Endothelial cell of umbilical vein (primary cell): ENCODE results near the gene KCNMA1. TPM values are rescaled to one million over a fixed set of nuclear protein-coding genes. Genes with fewer than 3 reads are reported as not detected.

Experiments
- BruUV-seq: library from RNA; stranded (reverse); fragments of 400-500 nt; replicated peaks from 2 replicates; lab custom pipeline; 2021; lab: Mats Ljungman, UMichigan
- CTCF ChIA-PET: fragments of 300-600, 350-600 bp; sonication (Branson Sonifier 250); formaldehyde crosslinking; loops from one replicate; lab custom pipeline; 2021; ENCODE audit warnings: antibody characterized with exemption, inconsistent platforms; lab: Charles Lee
- POLR2A ChIA-PET: fragments of 300-600, 350-600 bp; sonication (Branson Sonifier 250); formaldehyde crosslinking; loops from one replicate; lab custom pipeline; 2021; ENCODE audit warnings: antibody characterized with exemption, inconsistent platforms; lab: Charles Lee
- DNase-seq: peaks from one replicate; pipeline ENCODE4 v3.0.0-alpha.2; 2011; ENCODE audit warnings: low read depth, low spot score
- FAIRE-seq: peaks from 2 replicates; lab custom pipeline; 2011; peaks lifted over from hg19 to GRCh38; lab: Jason Lieb, UNC
- H2AFZ ChIP-seq: 2 replicates; pipeline ENCODE4 v1.6.0; 2012; ENCODE audit warnings: low read depth, low read length, control low read depth, inconsistent platforms
- H3K27ac ChIP-seq: 2 replicates; pipeline ENCODE4 v1.5.1; 2011; ENCODE audit warnings: low read depth, mild to moderate bottlenecking, control low read depth, low read length, moderate library complexity; ENCODE audit not compliant: insufficient read depth
- H3K27me3 ChIP-seq, 2 experiments: 2 replicates each; pipeline versions ENCODE4 v1.6.0 to v1.6.1; 2011; ENCODE audit warnings: low read length in 2 of 2, mixed read lengths in 1 of 2; ENCODE audit not compliant: control insufficient read depth in 2 of 2, insufficient read depth in 2 of 2
- H3K36me3 ChIP-seq, 2 experiments: 2 replicates in 1 of 2; 3 replicates in 1 of 2; pipeline ENCODE4 v1.5.1; 2011; ENCODE audit warnings: low read length in 2 of 2, mild to moderate bottlenecking in 1 of 2, moderate library complexity in 1 of 2; ENCODE audit not compliant: control insufficient read depth in 2 of 2, insufficient read depth in 2 of 2; ENCODE audit errors: extremely low read depth in 1 of 2
- H3K4me1 ChIP-seq: 3 replicates; pipeline ENCODE4 v1.5.1; 2011; ENCODE audit warnings: mild to moderate bottlenecking, low read length; ENCODE audit not compliant: control insufficient read depth, insufficient read depth; ENCODE audit errors: extremely low read depth
- H3K4me2 ChIP-seq: 2 replicates; pipeline ENCODE4 v1.6.1; 2011; ENCODE audit warnings: low read length, control low read depth, mixed read lengths; ENCODE audit not compliant: insufficient read depth
- H3K4me3 ChIP-seq, 3 experiments: fragments of 200-600 bp in 1 of 3; sonication (generic), shearing (Covaris generic) in 1 of 3; replicated peaks in 1 of 3; 2 replicates each; pipeline ENCODE4 v1.5.1; 2011 to 2016; ENCODE audit warnings: control low read depth in 3 of 3, low read length in 3 of 3, mild to moderate bottlenecking in 2 of 3, inconsistent platforms in 1 of 3, low read depth in 1 of 3, moderate library complexity in 1 of 3; ENCODE audit not compliant: insufficient read depth in 1 of 3
- H3K79me2 ChIP-seq: 2 replicates; pipeline ENCODE4 v1.6.0; 2012; ENCODE audit warnings: low read length, inconsistent platforms; ENCODE audit not compliant: control insufficient read depth, insufficient read depth
- H3K9ac ChIP-seq: replicated peaks from 2 replicates; pipeline ENCODE3; 2011; ENCODE audit warnings: low read length, control low read depth; ENCODE audit not compliant: insufficient read depth; ENCODE audit errors: extremely low read depth
- H3K9me1 ChIP-seq: replicated peaks from 3 replicates; pipeline ENCODE4 v1.6.0; 2011; ENCODE audit warnings: mild to moderate bottlenecking, low read length; ENCODE audit not compliant: control insufficient read depth, insufficient read depth; ENCODE audit errors: extremely low read depth
- H3K9me3 ChIP-seq: replicated peaks from 2 replicates; pipeline ENCODE4 v1.5.1; 2012; ENCODE audit warnings: low read length, inconsistent platforms; ENCODE audit not compliant: control insufficient read depth, insufficient read depth
- H4K20me1 ChIP-seq: replicated peaks from 2 replicates; pipeline ENCODE3; 2011; ENCODE audit warnings: mild to moderate bottlenecking, low read length; ENCODE audit not compliant: control insufficient read depth, insufficient read depth; ENCODE audit errors: extremely low read depth
- EZH2 ChIP-seq: IDR thresholded peaks from 2 replicates; pipeline ENCODE4 v1.6.1; 2012; ENCODE audit warnings: borderline replicate concordance, low read depth, mild to moderate bottlenecking, moderate library complexity, low read length, inconsistent platforms; ENCODE audit not compliant: severe bottlenecking
- FOS ChIP-seq: IDR thresholded peaks from 2 replicates; pipeline ENCODE4 v1.6.1; 2011; ENCODE audit warnings: mild to moderate bottlenecking, low read length, moderate library complexity, borderline replicate concordance; ENCODE audit not compliant: insufficient read depth
- GATA2 ChIP-seq: IDR thresholded peaks from 2 replicates; pipeline ENCODE4 v1.7.0; 2011; ENCODE audit warnings: low read depth, mild to moderate bottlenecking, moderate library complexity, mixed read lengths, low read length; ENCODE audit not compliant: insufficient read length, insufficient read depth
- JUN ChIP-seq: IDR thresholded peaks from 2 replicates; pipeline ENCODE4 v1.6.1; 2011; ENCODE audit warnings: borderline replicate concordance, low read depth; ENCODE audit not compliant: insufficient read length, insufficient read depth
- MYC ChIP-seq: IDR thresholded peaks from one replicate; pipeline ENCODE4 v1.6.1; 2011; ENCODE audit warnings: mild to moderate bottlenecking, low read depth, low read length
- POLR2A ChIP-seq: IDR thresholded peaks from 2 replicates; pipeline ENCODE4 v1.6.1; 2012; ENCODE audit warnings: low read depth, mild to moderate bottlenecking, control low read depth, low read length
- POLR2AphosphoS5 ChIP-seq: IDR thresholded peaks from 2 replicates; pipeline ENCODE4 v1.6.1; 2012; ENCODE audit warnings: low read depth, mild to moderate bottlenecking, control low read depth, low read length, moderate library complexity; ENCODE audit not compliant: insufficient read depth
- dilution Hi-C: fragments of 300-500 bp; cut with MboI; formaldehyde crosslinking; loops from one replicate; pipeline ENCODE4 v1.15.0; 2019; ENCODE audit warnings: low sequenced_read_pairs; ENCODE audit not compliant: extremely low pct_ligation_motif_present
- intact Hi-C: fragments of 100-400 bp; cut with micrococcal nuclease; formaldehyde crosslinking; loops from one replicate; pipeline ENCODE4 v1.10.0; 2022
- polyA plus RNA-seq, 4 experiments: library from polyadenylated mRNA; depleted of rRNA in 3 of 4; stranded (reverse) in 3 of 4; unstranded in 1 of 4; fragments of >200 nt; gene quantifications; 2 replicates each; pipeline versions ENCODE4 v1.2.1 to v1.2.3, GENCODE V29; 2011 to 2012; ENCODE audit warnings: missing spikeins in 1 of 4
- total RNA-seq: library from RNA; stranded (reverse); gene quantifications from 2 replicates; pipeline ENCODE4 v1.2.3, GENCODE V29; 2021
- TF ChIP-seq, protein P1 (sequence below): IDR thresholded peaks from 2 replicates; pipeline ENCODE4 v1.6.1; 2011; ENCODE audit not compliant: insufficient read depth, insufficient read length

Gene KCNMA1
- total and polyA plus RNA-seq, 2 donors (not counting 3 experiments of a cell fraction or from before 2014, with no cell fraction given) = 0.10 to 0.82 TPM

DNA sequence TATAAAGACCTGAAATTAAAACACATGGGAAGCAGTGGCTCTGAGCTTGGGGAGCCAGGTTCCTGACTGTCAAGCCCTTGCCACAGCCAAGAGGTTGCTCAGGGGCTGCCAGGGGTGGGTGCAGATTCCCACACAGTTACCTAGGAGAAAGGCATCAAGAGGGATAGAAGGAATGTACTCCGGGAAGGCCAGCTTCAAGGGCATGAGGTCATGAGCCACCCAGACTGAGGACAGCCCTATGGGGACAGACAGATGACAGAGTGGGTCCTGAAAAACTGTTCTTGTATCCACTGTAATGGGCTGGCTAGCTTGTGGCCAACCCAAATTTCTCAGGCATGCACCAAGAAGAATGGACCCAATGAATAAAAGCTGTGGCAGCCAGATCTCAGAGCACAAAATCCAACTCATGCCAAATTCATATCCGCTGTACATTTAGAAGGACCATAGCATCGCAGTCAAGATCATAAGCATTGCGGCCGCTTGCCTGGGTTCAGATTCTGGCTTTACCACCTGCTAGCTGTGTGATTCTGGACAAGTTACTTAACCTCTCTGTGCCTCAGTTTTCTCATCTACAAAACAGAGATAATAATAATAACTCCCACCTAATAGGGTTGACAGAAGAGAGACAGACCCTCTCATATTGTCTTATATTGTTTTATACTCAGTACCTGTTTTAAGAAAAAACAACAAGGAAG lies 44.9 kb upstream of the KCNMA1 start:
- Histone ChIP-seq H3K27me3 (peaks cover 7% of the 10 kb centered on the region in 2 experiments), H3K9me1 (no peaks in the 10 kb centered on the region), H3K36me3 (no peaks in the 10 kb centered on the region), H3K27ac (no peak overlapping the region), H4K20me1 (no peaks in the 10 kb centered on the region), H2AFZ (no peak overlapping the region), H3K4me2 (no peak overlapping the region), H3K4me3 (no peak overlapping the region), H3K4me1 (no peaks in the 10 kb centered on the region), H3K9me3 (no peaks in the 10 kb centered on the region), H3K9ac (no peak overlapping the region), H3K79me2 (no peaks in the 10 kb centered on the region)
- no TSS peak for BruUV-seq
- dilution Hi-C loops = no loop called here
- ChIA-PET CTCF (interaction anchor here (1.0 to 1.9 kb wide), 2 partner anchors 29 to 74 kb away, joined by 3 to 4 read pairs; no protein-coding TSS in a partner anchor), POLR2A (no interaction called here)
- FAIRE-seq (no peak), DNase-seq (no peak)
- TF ChIP-seq JUN (no peak), GATA2 (no peak), EZH2 (no peak), POLR2AphosphoS5 (no peak), FOS (no peak), POLR2A (no peak), MYC (no peak)
- TF ChIP-seq, protein P1, sequence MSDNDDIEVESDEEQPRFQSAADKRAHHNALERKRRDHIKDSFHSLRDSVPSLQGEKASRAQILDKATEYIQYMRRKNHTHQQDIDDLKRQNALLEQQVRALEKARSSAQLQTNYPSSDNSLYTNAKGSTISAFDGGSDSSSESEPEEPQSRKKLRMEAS = no peak
- intact Hi-C loops = no loop called here
